Measurements from ENCODE around the gene ALMS1.

ALMS1 gene

DNA sequence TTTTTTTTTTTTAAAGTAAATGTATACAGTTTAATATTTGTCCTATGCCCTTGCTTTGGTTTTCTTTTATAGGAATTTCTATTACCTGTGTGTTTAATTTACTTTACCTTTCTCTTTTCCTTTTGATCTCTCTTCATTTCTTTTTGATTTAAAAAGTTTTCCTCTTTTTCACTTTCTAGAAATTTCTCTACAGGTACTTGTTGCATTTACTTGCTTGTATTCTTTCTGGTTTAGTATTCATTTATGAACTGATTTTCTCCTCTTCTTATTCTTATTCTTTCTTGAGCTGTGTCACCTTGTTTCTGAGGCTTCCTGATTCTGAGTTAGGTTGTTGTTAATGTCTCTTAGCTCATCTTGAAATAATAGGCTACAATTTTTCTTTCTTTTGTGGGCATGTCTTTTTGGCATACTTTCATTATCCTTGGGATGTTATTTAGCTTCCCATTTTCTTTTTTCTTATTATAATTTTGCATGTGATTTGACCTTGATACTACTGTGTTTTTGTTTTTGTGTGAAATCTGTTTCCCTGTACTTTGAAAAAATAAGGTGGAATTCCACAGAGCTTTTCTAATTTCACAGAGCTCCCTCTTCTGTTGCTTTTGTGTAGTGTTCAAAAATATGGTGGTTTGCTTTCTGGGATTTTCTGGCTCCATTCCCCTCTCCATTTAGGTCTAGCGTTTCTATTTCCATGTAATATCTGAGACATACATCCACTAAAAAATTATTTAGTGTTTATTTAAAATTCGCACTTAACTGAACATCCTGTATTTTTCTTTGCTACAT is 25.5 kb upstream of the ALMS1 start:
- Histone ChIP-seq H2BK12ac (ENCODE audit: low read length) (no peak overlapping the region), H3K27ac (replicated peaks; ENCODE audit: low read length) (no peak overlapping the region), H3K4ac (ENCODE audit: low read length) (no peak overlapping the region), H2BK15ac (ENCODE audit: low read length) (no peak overlapping the region), H2AK5ac (ENCODE audit: low read depth, low read length) (no peak overlapping the region), H3K9me3 (replicated peaks in 1 of 2; ENCODE audit: control insufficient read depth in 2 of 2, insufficient read depth in 1 of 2, low read depth in 1 of 2, low read length in 2 of 2) (no peaks in the 10 kb centered on the region), H3K27me3 (ENCODE audit: control insufficient read depth in 3 of 3, insufficient read depth in 3 of 3, low read depth in 1 of 3, low read length in 3 of 3) (peaks cover 0 to 14% (median 0%) of the 10 kb centered on the region in 3 experiments), H2BK5ac (ENCODE audit: low read length) (no peak overlapping the region), H2AFZ (ENCODE audit: low read length) (no peak overlapping the region), H3K14ac (ENCODE audit: low read length) (no peak overlapping the region), H3K4me2 (ENCODE audit: insufficient read depth, low read length, poor library complexity, severe bottlenecking) (no peak overlapping the region), H2BK120ac (ENCODE audit: low read depth, low read length) (no peak overlapping the region), H3K4me1 (ENCODE audit: control insufficient read depth in 2 of 2, insufficient read depth in 1 of 2, low read depth in 1 of 2, low read length in 2 of 2) (no peaks in the 10 kb centered on the region), H4K91ac (ENCODE audit: low read depth, low read length, poor library complexity) (no peak overlapping the region), H3K36me3 (replicated peaks in 1 of 2; ENCODE audit: control insufficient read depth in 2 of 2, insufficient read depth in 2 of 2, low read length in 2 of 2) (no peaks in the 10 kb centered on the region), H3K23ac (ENCODE audit: low read depth, low read length, poor library complexity) (no peak overlapping the region), H4K8ac (ENCODE audit: low read depth, low read length) (no peak overlapping the region), H3K18ac (ENCODE audit: low read length) (no peak overlapping the region), H3K79me1 (ENCODE audit: low read depth, low read length) (no peaks in the 10 kb centered on the region), H3K9ac (ENCODE audit: low read depth, low read length, poor library complexity) (no peak overlapping the region), H3K4me3 (ENCODE audit: low read length in 2 of 2) (no peak overlapping the region)
- no CpG with 5 or more reads among the region's 2 CpGs for WGBS, 2 donors (ENCODE audit: extremely low coverage in 2 of 2, insufficient read length in 2 of 2, insufficient replicate concordance in 1 of 2)
- DNase-seq (ENCODE audit: low spot score) = no peak

DNA sequence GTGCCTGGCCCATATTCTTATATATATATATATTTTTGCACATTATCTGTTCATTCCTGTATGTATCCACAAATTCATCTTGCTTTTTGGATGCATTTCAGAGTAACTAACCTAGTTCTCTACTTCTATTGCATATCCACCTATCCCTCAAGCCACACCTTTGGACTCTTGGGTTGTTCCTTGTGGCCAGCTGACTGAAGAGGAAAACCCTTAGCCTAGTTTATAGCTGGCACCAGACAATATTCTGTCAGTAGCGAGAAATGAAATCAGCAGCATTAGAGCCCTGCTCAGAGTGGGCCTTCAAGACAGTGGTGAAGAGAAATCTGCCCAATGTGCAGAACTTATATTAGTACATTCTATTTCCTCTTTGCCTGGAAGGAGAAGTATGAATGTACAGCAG is 19.6 kb upstream of the ALMS1 start:
- H4K8ac ChIP-seq (ENCODE audit: low read depth, low read length) = no peak overlapping the region

DNA sequence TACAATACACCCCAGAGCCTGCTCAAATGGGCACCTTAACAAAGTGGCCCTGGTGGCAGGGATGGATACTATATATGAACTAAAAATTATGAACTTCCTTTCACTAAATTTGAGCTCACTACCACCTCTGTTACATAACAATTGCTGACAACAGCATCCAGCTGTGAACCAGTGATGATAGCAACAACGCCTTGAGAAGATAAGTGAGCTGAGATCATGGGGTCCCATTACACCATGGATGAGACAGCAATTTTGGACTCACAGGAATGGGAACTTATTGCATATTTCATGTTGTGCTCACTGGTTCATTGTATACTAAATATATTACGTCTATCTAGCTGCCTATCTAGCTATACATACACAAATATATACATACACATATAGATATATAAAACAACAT is 16.9 kb upstream of the ALMS1 start:
- H2BK5ac ChIP-seq (ENCODE audit: low read length) = no peak overlapping the region
- no peak overlapping the region for H4K8ac ChIP-seq (ENCODE audit: low read depth, low read length)
- H3K4ac ChIP-seq (ENCODE audit: low read length) = no peak overlapping the region
- no peaks in the 10 kb centered on the region for H3K79me1 ChIP-seq (ENCODE audit: low read depth, low read length)
- no peak overlapping the region for H3K4me2 ChIP-seq (ENCODE audit: insufficient read depth, low read length, poor library complexity, severe bottlenecking)
- H2AFZ ChIP-seq (ENCODE audit: low read length) = no peak overlapping the region
- no peak overlapping the region for H2BK120ac ChIP-seq (ENCODE audit: low read depth, low read length)
- H3K18ac ChIP-seq (ENCODE audit: low read length) = no peak overlapping the region
- no peak overlapping the region for H2BK12ac ChIP-seq (ENCODE audit: low read length)
- no peaks in the 10 kb centered on the region for H3K9me3 ChIP-seq (replicated peaks in 1 of 2; ENCODE audit: control insufficient read depth in 2 of 2, insufficient read depth in 1 of 2, low read depth in 1 of 2, low read length in 2 of 2)
- H3K9ac ChIP-seq (ENCODE audit: low read depth, low read length, poor library complexity) = no peak overlapping the region
- no peak overlapping the region for H4K91ac ChIP-seq (ENCODE audit: low read depth, low read length, poor library complexity)
- H3K14ac ChIP-seq (ENCODE audit: low read length) = no peak overlapping the region
- peaks cover 0 to 21% (median 0%) of the 10 kb centered on the region in 3 experiments for H3K27me3 ChIP-seq (ENCODE audit: control insufficient read depth in 3 of 3, insufficient read depth in 3 of 3, low read depth in 1 of 3, low read length in 3 of 3)
- no peak overlapping the region for H2AK5ac ChIP-seq (ENCODE audit: low read depth, low read length)
- H3K23ac ChIP-seq (ENCODE audit: low read depth, low read length, poor library complexity) = no peak overlapping the region
- H3K4me1 ChIP-seq (ENCODE audit: control insufficient read depth in 2 of 2, insufficient read depth in 1 of 2, low read depth in 1 of 2, low read length in 2 of 2) = peaks cover 0 to 3% of the 10 kb centered on the region in 2 donors
- no peak overlapping the region for H2BK15ac ChIP-seq (ENCODE audit: low read length)
- no peak overlapping the region for H3K4me3 ChIP-seq (ENCODE audit: low read length in 2 of 2)
- DNase-seq (ENCODE audit: low spot score) = no peak
- no CpG with 5 or more reads among the region's 2 CpGs for WGBS, 2 donors (ENCODE audit: extremely low coverage in 2 of 2, insufficient read length in 2 of 2, insufficient replicate concordance in 1 of 2)
- no peaks in the 10 kb centered on the region for H3K36me3 ChIP-seq (replicated peaks in 1 of 2; ENCODE audit: control insufficient read depth in 2 of 2, insufficient read depth in 2 of 2, low read length in 2 of 2)
- no peak overlapping the region for H3K27ac ChIP-seq (replicated peaks; ENCODE audit: low read length)

More for the DNA sequence above, 19.6 kb upstream of the ALMS1 start:
- H2BK120ac ChIP-seq (ENCODE audit: low read depth, low read length) = no peak overlapping the region
- H3K79me1 ChIP-seq (ENCODE audit: low read depth, low read length) = no peaks in the 10 kb centered on the region
- H3K36me3 ChIP-seq (replicated peaks in 1 of 2; ENCODE audit: control insufficient read depth in 2 of 2, insufficient read depth in 2 of 2, low read length in 2 of 2) = no peaks in the 10 kb centered on the region
- H2BK15ac ChIP-seq (ENCODE audit: low read length) = no peak overlapping the region
- no peak overlapping the region for H2AK5ac ChIP-seq (ENCODE audit: low read depth, low read length)
- peaks cover 0 to 22% (median 0%) of the 10 kb centered on the region in 3 experiments for H3K27me3 ChIP-seq (ENCODE audit: control insufficient read depth in 3 of 3, insufficient read depth in 3 of 3, low read depth in 1 of 3, low read length in 3 of 3)
- H3K27ac ChIP-seq (replicated peaks; ENCODE audit: low read length) = no peak overlapping the region
- H4K91ac ChIP-seq (ENCODE audit: low read depth, low read length, poor library complexity) = no peak overlapping the region
- peaks cover 0 to 3% of the 10 kb centered on the region in 2 donors for H3K4me1 ChIP-seq (ENCODE audit: control insufficient read depth in 2 of 2, insufficient read depth in 1 of 2, low read depth in 1 of 2, low read length in 2 of 2)
- H3K9me3 ChIP-seq (replicated peaks in 1 of 2; ENCODE audit: control insufficient read depth in 2 of 2, insufficient read depth in 1 of 2, low read depth in 1 of 2, low read length in 2 of 2) = no peaks in the 10 kb centered on the region
- no peak overlapping the region for H2BK12ac ChIP-seq (ENCODE audit: low read length)
- H3K4ac ChIP-seq (ENCODE audit: low read length) = no peak overlapping the region
- no peak for DNase-seq (ENCODE audit: low spot score)
- H2BK5ac ChIP-seq (ENCODE audit: low read length) = no peak overlapping the region
- H3K4me2 ChIP-seq (ENCODE audit: insufficient read depth, low read length, poor library complexity, severe bottlenecking) = no peak overlapping the region
- H3K14ac ChIP-seq (ENCODE audit: low read length) = no peak overlapping the region
- H3K4me3 ChIP-seq (ENCODE audit: low read length in 2 of 2) = no peak overlapping the region
- no peak overlapping the region for H3K18ac ChIP-seq (ENCODE audit: low read length)
- H2AFZ ChIP-seq (ENCODE audit: low read length) = no peak overlapping the region
- no peak overlapping the region for H3K9ac ChIP-seq (ENCODE audit: low read depth, low read length, poor library complexity)
- H3K23ac ChIP-seq (ENCODE audit: low read depth, low read length, poor library complexity) = no peak overlapping the region
- WGBS, 2 donors (ENCODE audit: extremely low coverage in 2 of 2, insufficient read length in 2 of 2, insufficient replicate concordance in 1 of 2) = no CpG with 5 or more reads among the region's 1 CpG

DNA sequence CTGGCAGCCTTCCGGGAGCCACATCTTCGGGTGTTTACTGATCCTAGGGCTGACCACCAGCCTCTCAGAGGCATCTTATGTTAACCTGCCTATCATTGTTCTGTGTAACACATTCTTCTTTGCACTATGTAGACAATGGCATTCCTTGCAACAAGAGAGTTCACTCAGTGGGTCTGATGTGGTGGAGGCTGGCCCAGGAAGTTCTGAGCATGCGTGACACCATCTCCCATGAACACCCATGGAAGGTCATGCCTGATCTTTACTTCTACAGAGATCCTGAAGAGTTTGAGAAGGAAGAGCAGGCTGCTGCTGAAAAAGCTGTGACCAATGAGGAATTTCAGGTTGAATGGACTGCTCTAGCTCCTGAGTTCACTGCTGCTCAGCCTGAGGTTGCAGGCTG is 15.3 kb upstream of the ALMS1 start:
- WGBS, 2 donors (ENCODE audit: extremely low coverage in 2 of 2, insufficient read length in 2 of 2, insufficient replicate concordance in 1 of 2) = no CpG with 5 or more reads among the region's 3 CpGs
- Histone ChIP-seq H3K4me3 (ENCODE audit: low read length in 2 of 2) (no peak overlapping the region), H3K27me3 (ENCODE audit: control insufficient read depth in 3 of 3, insufficient read depth in 3 of 3, low read depth in 1 of 3, low read length in 3 of 3) (peaks cover 0 to 33% (median 0%) of the 10 kb centered on the region in 3 experiments)

More for the DNA sequence above, 15.3 kb upstream of the ALMS1 start:
- Histone ChIP-seq H2BK12ac (ENCODE audit: low read length) (no peak overlapping the region), H3K4ac (ENCODE audit: low read length) (no peak overlapping the region), H2AFZ (ENCODE audit: low read length) (no peak overlapping the region), H3K4me2 (ENCODE audit: insufficient read depth, low read length, poor library complexity, severe bottlenecking) (no peak overlapping the region), H3K14ac (ENCODE audit: low read length) (no peak overlapping the region), H3K4me1 (ENCODE audit: control insufficient read depth in 2 of 2, insufficient read depth in 1 of 2, low read depth in 1 of 2, low read length in 2 of 2) (peaks cover 0 to 3% of the 10 kb centered on the region in 2 donors), H2BK5ac (ENCODE audit: low read length) (no peak overlapping the region), H2BK15ac (ENCODE audit: low read length) (no peak overlapping the region), H2AK5ac (ENCODE audit: low read depth, low read length) (no peak overlapping the region), H3K23ac (ENCODE audit: low read depth, low read length, poor library complexity) (no peak overlapping the region), H3K9me3 (replicated peaks in 1 of 2; ENCODE audit: control insufficient read depth in 2 of 2, insufficient read depth in 1 of 2, low read depth in 1 of 2, low read length in 2 of 2) (no peaks in the 10 kb centered on the region), H4K91ac (ENCODE audit: low read depth, low read length, poor library complexity) (no peak overlapping the region), H3K18ac (ENCODE audit: low read length) (no peak overlapping the region), H3K79me1 (ENCODE audit: low read depth, low read length) (no peaks in the 10 kb centered on the region), H3K36me3 (replicated peaks in 1 of 2; ENCODE audit: control insufficient read depth in 2 of 2, insufficient read depth in 2 of 2, low read length in 2 of 2) (no peaks in the 10 kb centered on the region), H2BK120ac (ENCODE audit: low read depth, low read length) (no peak overlapping the region), H3K27ac (replicated peaks; ENCODE audit: low read length) (no peak overlapping the region), H4K8ac (ENCODE audit: low read depth, low read length) (no peak overlapping the region), H3K9ac (ENCODE audit: low read depth, low read length, poor library complexity) (no peak overlapping the region)
- no peak for DNase-seq (ENCODE audit: low spot score)

Measured in neuronal stem cell (in vitro differentiated cells).